A673 (cell line): ENCODE results near the gene ITPR1. TPM values are rescaled to one million over a fixed set of nuclear protein-coding genes. Genes with fewer than 3 reads are reported as not detected.
A peak's percentile ranks its signal among the peaks of the same experiment; 100 is the strongest.

Source experiments
- BruUV-seq: library from RNA; stranded (reverse); fragments of 400-500 nt; replicated peaks from 2 replicates; lab custom pipeline; 2021; lab: Mats Ljungman, UMichigan
- CTCF ChIA-PET: fragments of 300-600 bp; sonication (Branson Sonifier 250); formaldehyde crosslinking; loops from one replicate; lab custom pipeline; 2022; ENCODE audit warnings: antibody characterized with exemption; lab: Charles Lee
- POLR2A ChIA-PET: fragments of 300-600 bp; sonication (Branson Sonifier 250); formaldehyde crosslinking; loops from one replicate; lab custom pipeline; 2022; ENCODE audit warnings: antibody characterized with exemption; ENCODE audit not compliant: low non-redundant PET; lab: Charles Lee
- DNase-seq: peaks from one replicate; pipeline ENCODE4 v3.0.0-alpha.2; 2015; ENCODE audit warnings: low spot score
- H3K27ac ChIP-seq: fragments of 200-600 bp; sonication (generic); 2 replicates; pipeline ENCODE4 v1.5.1; 2016; ENCODE audit warnings: mixed run types, low read depth, mild to moderate bottlenecking, mixed read lengths, antibody characterized with exemption, low read length; ENCODE audit not compliant: poor library complexity, severe bottlenecking
- H3K27me3 ChIP-seq: fragments of 200-600 bp; sonication (generic); replicated peaks from 2 replicates; pipeline ENCODE4 v1.6.1; 2017; ENCODE audit warnings: mixed run types, low read depth, mild to moderate bottlenecking, mixed read lengths, antibody characterized with exemption, low read length; ENCODE audit not compliant: insufficient read depth, poor library complexity
- H3K36me3 ChIP-seq: fragments of 200-600 bp; sonication (generic); 2 replicates; pipeline ENCODE4 v1.6.1; 2016; ENCODE audit warnings: mixed run types, mild to moderate bottlenecking, mixed read lengths, antibody characterized with exemption, low read length; ENCODE audit not compliant: insufficient read depth, poor library complexity, severe bottlenecking
- H3K4me1 ChIP-seq: fragments of 200-600 bp; sonication (generic); 2 replicates; pipeline ENCODE4 v1.6.1; 2017; ENCODE audit warnings: mixed run types, mild to moderate bottlenecking, mixed read lengths, antibody characterized with exemption, low read length; ENCODE audit not compliant: insufficient read depth, poor library complexity, severe bottlenecking
- H3K4me3 ChIP-seq: fragments of 200-600 bp; sonication (generic); 2 replicates; pipeline ENCODE4 v1.5.1; 2016; ENCODE audit warnings: low read depth, mixed run types, mild to moderate bottlenecking, mixed read lengths, low read length; ENCODE audit not compliant: poor library complexity, severe bottlenecking
- H3K9me3 ChIP-seq: fragments of 200-600 bp; sonication (generic); 2 replicates; pipeline ENCODE4 v1.6.1; 2016; ENCODE audit warnings: mixed run types, low read depth, mild to moderate bottlenecking, mixed read lengths, antibody characterized with exemption, low read length; ENCODE audit not compliant: poor library complexity, severe bottlenecking
- CTCF ChIP-seq: fragments of 300-800, 200-600 bp; sonication (generic); conservative IDR thresholded peaks from 2 replicates; pipeline ENCODE4 v1.5.1; 2017; ENCODE audit warnings: low read depth, mild to moderate bottlenecking, antibody characterized with exemption, low read length, moderate library complexity, mixed read lengths
- EZH2 ChIP-seq: fragments of 200-600 bp; sonication (generic); IDR thresholded peaks from 2 replicates; pipeline ENCODE4 v1.6.1; 2017; ENCODE audit warnings: borderline replicate concordance, low read depth, mild to moderate bottlenecking, mixed read lengths, antibody characterized with exemption, low read length; ENCODE audit not compliant: poor library complexity, severe bottlenecking
- intact Hi-C: fragments of 100-400 bp; cut with micrococcal nuclease; formaldehyde crosslinking; loops from one replicate; pipeline ENCODE4 v1.10.0; 2022; ENCODE audit not compliant: unreplicated experiment
- total RNA-seq: library from RNA; stranded (reverse); gene quantifications from 2 replicates; pipeline ENCODE4 v1.2.3, GENCODE V29; 2021

The ITPR1 gene
- total RNA-seq, 1 experiment from 2014 or later, result 8.6 TPM

- H3K27ac ChIP-seq, result no peak overlapping the region
- intact Hi-C loops, result no loop called here
- BruUV-seq, result no TSS peak
These were observed 243.2 kb downstream of the ITPR1 start for GRCh38 chr3:4736284-4736861.

DNA sequence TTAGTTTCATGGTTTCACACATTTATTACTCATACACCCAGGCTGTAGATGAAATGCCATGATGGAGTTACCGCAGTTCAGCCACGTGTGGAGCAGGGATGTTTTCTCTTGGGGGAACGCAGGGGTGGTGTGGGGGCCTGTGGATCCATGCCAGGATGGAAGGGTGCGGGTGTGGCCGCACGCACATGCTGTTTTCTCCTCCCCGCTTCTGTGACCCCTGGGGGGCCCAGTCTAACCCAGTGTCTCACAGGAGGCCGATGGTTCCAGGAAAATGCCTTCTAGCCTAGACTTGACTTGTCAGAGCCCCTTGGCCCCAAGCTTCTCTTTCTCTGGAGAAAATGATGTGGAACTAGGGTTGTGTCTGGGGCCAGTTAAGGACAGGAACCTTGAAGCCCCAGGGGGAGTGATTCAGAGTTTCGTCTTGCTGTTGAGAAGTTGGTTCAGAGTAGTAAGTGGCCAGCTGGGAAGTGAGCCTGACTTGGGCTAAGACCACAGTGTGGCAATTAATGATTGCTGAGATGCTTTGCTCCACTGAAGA is 245.7 kb downstream of the ITPR1 start:
- no TSS peak for BruUV-seq

More at GRCh38 chr3:4736284-4736861, 243.2 kb downstream of the ITPR1 start:
- no peaks in the 10 kb centered on the region for H3K9me3 ChIP-seq
- peak; percentile 72 for DNase-seq
- no peak overlapping the region for H3K4me3 ChIP-seq
- no peaks in the 10 kb centered on the region for H3K36me3 ChIP-seq
- ChIA-PET CTCF (no interaction called here), POLR2A (no interaction called here)
- TF ChIP-seq CTCF (no peak), EZH2 (no peak)
- peaks cover 52% of the 10 kb centered on the region for H3K4me1 ChIP-seq
- no peaks in the 10 kb centered on the region for H3K27me3 ChIP-seq

More for the DNA sequence above, 245.7 kb downstream of the ITPR1 start:
- no peaks in the 10 kb centered on the region for H3K9me3 ChIP-seq
- POLR2A ChIA-PET, result no interaction called here
- no peak for DNase-seq
- CTCF ChIA-PET, result no interaction called here
- intact Hi-C loops, result no loop called here
- no peaks in the 10 kb centered on the region for H3K27me3 ChIP-seq
- H3K36me3 ChIP-seq, result no peaks in the 10 kb centered on the region
- peaks cover 52% of the 10 kb centered on the region for H3K4me1 ChIP-seq
- TF ChIP-seq EZH2 (no peak), CTCF (no peak)
- no peak overlapping the region for H3K27ac ChIP-seq
- H3K4me3 ChIP-seq, result no peak overlapping the region
